ENCODE data around the gene APBB1IP.

Gene APBB1IP

GRCh38 chr10:26505491-26505890 is 67.3 kb downstream of the APBB1IP start:
- no peaks in the 10 kb centered on the region for H4K20me1 ChIP-seq (ENCODE audit: insufficient read depth, low read length, poor library complexity, severe bottlenecking)
- H3K27me3 ChIP-seq (ENCODE audit: insufficient read depth, low read length, poor library complexity, severe bottlenecking) = no peaks in the 10 kb centered on the region
- no peak overlapping the region for H3K9ac ChIP-seq (ENCODE audit: low read depth, low read length, poor library complexity, severe bottlenecking)
- H3K36me3 ChIP-seq (ENCODE audit: insufficient read depth, low read length) = no peaks in the 10 kb centered on the region
- H3F3A ChIP-seq (ENCODE audit: low read depth) = no peaks in the 10 kb centered on the region
- H3K9me2 ChIP-seq (replicated peaks; ENCODE audit: low read depth, low read length) = no peaks in the 10 kb centered on the region
- no peaks in the 10 kb centered on the region for H3K4me1 ChIP-seq (ENCODE audit: insufficient read depth, low read length, poor library complexity, severe bottlenecking)
- TF ChIP-seq EZH2phosphoT487 (IDR thresholded peaks at IDR 0.05; ENCODE audit: borderline replicate concordance) = no peak
- TF ChIP-seq, protein P1, sequence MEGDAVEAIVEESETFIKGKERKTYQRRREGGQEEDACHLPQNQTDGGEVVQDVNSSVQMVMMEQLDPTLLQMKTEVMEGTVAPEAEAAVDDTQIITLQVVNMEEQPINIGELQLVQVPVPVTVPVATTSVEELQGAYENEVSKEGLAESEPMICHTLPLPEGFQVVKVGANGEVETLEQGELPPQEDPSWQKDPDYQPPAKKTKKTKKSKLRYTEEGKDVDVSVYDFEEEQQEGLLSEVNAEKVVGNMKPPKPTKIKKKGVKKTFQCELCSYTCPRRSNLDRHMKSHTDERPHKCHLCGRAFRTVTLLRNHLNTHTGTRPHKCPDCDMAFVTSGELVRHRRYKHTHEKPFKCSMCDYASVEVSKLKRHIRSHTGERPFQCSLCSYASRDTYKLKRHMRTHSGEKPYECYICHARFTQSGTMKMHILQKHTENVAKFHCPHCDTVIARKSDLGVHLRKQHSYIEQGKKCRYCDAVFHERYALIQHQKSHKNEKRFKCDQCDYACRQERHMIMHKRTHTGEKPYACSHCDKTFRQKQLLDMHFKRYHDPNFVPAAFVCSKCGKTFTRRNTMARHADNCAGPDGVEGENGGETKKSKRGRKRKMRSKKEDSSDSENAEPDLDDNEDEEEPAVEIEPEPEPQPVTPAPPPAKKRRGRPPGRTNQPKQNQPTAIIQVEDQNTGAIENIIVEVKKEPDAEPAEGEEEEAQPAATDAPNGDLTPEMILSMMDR (conservative IDR thresholded peaks at IDR 0.05; ENCODE audit: low read length) = no peak
- H3K4me3 ChIP-seq (ENCODE audit: low read length, poor library complexity, severe bottlenecking) = no peak overlapping the region
- no peak overlapping the region for H2AFZ ChIP-seq (ENCODE audit: low read length)
- H3K79me2 ChIP-seq (ENCODE audit: insufficient read depth, low read length) = no peaks in the 10 kb centered on the region
- no peak overlapping the region for H3K4me2 ChIP-seq (ENCODE audit: low read depth, low read length, poor library complexity, severe bottlenecking)
- H3K9me3 ChIP-seq (ENCODE audit: insufficient read depth, low read depth, low read length) = no peaks in the 10 kb centered on the region

DNA sequence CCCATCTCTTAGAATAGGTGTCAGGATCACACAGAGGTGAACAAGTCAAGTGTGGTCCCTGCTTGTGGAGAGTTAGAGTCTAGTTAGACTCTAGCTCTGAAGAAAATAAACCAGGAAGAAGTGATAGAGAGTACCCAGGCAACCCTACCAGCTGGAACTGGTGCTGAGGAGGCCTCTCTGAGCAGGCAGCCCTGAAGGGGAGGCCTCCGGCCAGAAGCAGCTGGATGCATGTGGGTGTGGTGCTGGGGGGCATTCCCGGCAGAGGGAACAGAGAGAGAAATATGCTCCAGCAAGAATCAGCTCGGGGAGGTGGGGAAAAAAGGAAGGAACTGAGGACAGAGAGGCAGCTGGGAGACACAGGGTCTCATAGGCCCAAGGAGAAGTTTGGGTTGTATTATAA is 68.6 kb downstream of the APBB1IP start:
- H3K4me2 ChIP-seq (ENCODE audit: low read depth, low read length, poor library complexity, severe bottlenecking) = no peak overlapping the region
- no peaks in the 10 kb centered on the region for H3K9me2 ChIP-seq (replicated peaks; ENCODE audit: low read depth, low read length)
- H3K27me3 ChIP-seq (ENCODE audit: insufficient read depth, low read length, poor library complexity, severe bottlenecking) = no peaks in the 10 kb centered on the region
- H2AFZ ChIP-seq (ENCODE audit: low read length) = no peak overlapping the region
- no peaks in the 10 kb centered on the region for H4K20me1 ChIP-seq (ENCODE audit: insufficient read depth, low read length, poor library complexity, severe bottlenecking)
- no peaks in the 10 kb centered on the region for H3K9me3 ChIP-seq (ENCODE audit: insufficient read depth, low read depth, low read length)
- no peaks in the 10 kb centered on the region for H3K4me1 ChIP-seq (ENCODE audit: insufficient read depth, low read length, poor library complexity, severe bottlenecking)
- H3K4me3 ChIP-seq (ENCODE audit: low read length, poor library complexity, severe bottlenecking) = no peak overlapping the region
- H3K36me3 ChIP-seq (ENCODE audit: insufficient read depth, low read length) = no peaks in the 10 kb centered on the region
- TF ChIP-seq, protein P1 (conservative IDR thresholded peaks at IDR 0.05; ENCODE audit: low read length) = no peak
- no peak for TF ChIP-seq EZH2phosphoT487 (IDR thresholded peaks at IDR 0.05; ENCODE audit: borderline replicate concordance)
- no peak overlapping the region for H3K9ac ChIP-seq (ENCODE audit: low read depth, low read length, poor library complexity, severe bottlenecking)
- no peaks in the 10 kb centered on the region for H3K79me2 ChIP-seq (ENCODE audit: insufficient read depth, low read length)
- no peaks in the 10 kb centered on the region for H3F3A ChIP-seq (ENCODE audit: low read depth)

DNA sequence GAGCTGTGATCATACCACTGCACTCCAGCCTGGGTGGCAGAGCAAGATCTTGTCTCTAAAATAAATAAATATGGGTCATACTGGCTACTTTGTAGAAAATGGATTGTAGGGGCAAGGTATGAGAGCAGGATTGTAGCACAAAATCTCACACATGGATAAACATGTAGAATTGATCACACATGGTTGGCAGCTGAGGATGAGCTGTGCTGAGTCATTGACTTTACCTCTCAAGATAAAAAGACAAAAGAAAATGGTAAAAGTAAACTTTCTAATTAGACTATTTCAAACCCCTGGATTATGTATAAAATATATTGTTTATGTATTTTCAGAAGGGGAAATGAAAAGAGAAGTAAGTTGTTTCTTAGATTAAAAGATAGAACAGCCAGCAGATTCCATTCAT is 69.3 kb downstream of the APBB1IP start:
- H3F3A ChIP-seq (ENCODE audit: low read depth) = no peaks in the 10 kb centered on the region
- H3K4me2 ChIP-seq (ENCODE audit: low read depth, low read length, poor library complexity, severe bottlenecking) = no peak overlapping the region
- TF ChIP-seq, protein P1 (conservative IDR thresholded peaks at IDR 0.05; ENCODE audit: low read length) = no peak
- TF ChIP-seq EZH2phosphoT487 (IDR thresholded peaks at IDR 0.05; ENCODE audit: borderline replicate concordance) = no peak
- no peak overlapping the region for H3K4me3 ChIP-seq (ENCODE audit: low read length, poor library complexity, severe bottlenecking)
- no peak overlapping the region for H3K9ac ChIP-seq (ENCODE audit: low read depth, low read length, poor library complexity, severe bottlenecking)
- H3K79me2 ChIP-seq (ENCODE audit: insufficient read depth, low read length) = no peaks in the 10 kb centered on the region
- H2AFZ ChIP-seq (ENCODE audit: low read length) = no peak overlapping the region
- no peaks in the 10 kb centered on the region for H4K20me1 ChIP-seq (ENCODE audit: insufficient read depth, low read length, poor library complexity, severe bottlenecking)
- no peaks in the 10 kb centered on the region for H3K27me3 ChIP-seq (ENCODE audit: insufficient read depth, low read length, poor library complexity, severe bottlenecking)
- no peaks in the 10 kb centered on the region for H3K36me3 ChIP-seq (ENCODE audit: insufficient read depth, low read length)
- no peaks in the 10 kb centered on the region for H3K9me2 ChIP-seq (replicated peaks; ENCODE audit: low read depth, low read length)
- H3K4me1 ChIP-seq (ENCODE audit: insufficient read depth, low read length, poor library complexity, severe bottlenecking) = no peaks in the 10 kb centered on the region
- H3K9me3 ChIP-seq (ENCODE audit: insufficient read depth, low read depth, low read length) = no peaks in the 10 kb centered on the region

Measured in Loucy (cell line).